Keratinocyte (primary cell): ENCODE data around the gene CPED1. TPM values are rescaled to one million over a fixed set of nuclear protein-coding genes. Genes with fewer than 3 reads are reported as not detected.

Source experiments
- DNase-seq: peaks from one replicate; pipeline ENCODE4 v3.0.0-alpha.2; 2011; ENCODE audit warnings: low read depth, missing footprints, low spot score
- FAIRE-seq: peaks from 2 replicates; lab custom pipeline; 2011; peaks lifted over from hg19 to GRCh38; lab: Jason Lieb, UNC
- H2AFZ ChIP-seq: 2 replicates; pipeline ENCODE4 v1.6.0; 2012; ENCODE audit warnings: low read length, control low read depth, inconsistent platforms; ENCODE audit not compliant: control insufficient read depth
- H3K27ac ChIP-seq: 2 replicates; pipeline ENCODE4 v1.5.1; 2011; ENCODE audit warnings: low read length; ENCODE audit not compliant: control insufficient read depth, insufficient read depth
- H3K27me3 ChIP-seq: 3 replicates; pipeline ENCODE4 v1.6.0; 2011; ENCODE audit warnings: low read length; ENCODE audit not compliant: control insufficient read depth, insufficient read depth; ENCODE audit errors: extremely low read depth
- H3K36me3 ChIP-seq, 2 experiments: 2 replicates in 1 of 2; 3 replicates in 1 of 2; pipeline ENCODE4 v1.5.1; 2011; ENCODE audit warnings: low read length in 2 of 2, mild to moderate bottlenecking in 1 of 2; ENCODE audit not compliant: control insufficient read depth in 2 of 2, insufficient read depth in 2 of 2; ENCODE audit errors: extremely low read depth in 1 of 2
- H3K4me1 ChIP-seq: 3 replicates; pipeline ENCODE4 v1.5.1; 2011; ENCODE audit warnings: low read length; ENCODE audit not compliant: control insufficient read depth, insufficient read depth; ENCODE audit errors: extremely low read depth
- H3K4me2 ChIP-seq: 3 replicates; pipeline ENCODE4 v1.6.0; 2011; ENCODE audit warnings: low read depth, low read length; ENCODE audit not compliant: control insufficient read depth, insufficient read depth; ENCODE audit errors: extremely low read depth
- H3K4me3 ChIP-seq, 3 experiments: fragments of 200-600 bp in 1 of 3; sonication (generic) in 1 of 3; 2 replicates in 2 of 3; 3 replicates in 1 of 3; pipeline ENCODE4 v1.5.1; 2011 to 2016; ENCODE audit warnings: low read length in 3 of 3, mild to moderate bottlenecking in 3 of 3, control low read depth in 2 of 3, inconsistent platforms in 1 of 3, low read depth in 1 of 3, mixed read lengths in 1 of 3, mixed run types in 1 of 3, moderate library complexity in 1 of 3; ENCODE audit not compliant: control insufficient read depth in 2 of 3, insufficient read depth in 2 of 3; ENCODE audit errors: extremely low read depth in 1 of 3
- H3K79me2 ChIP-seq: 2 replicates; pipeline ENCODE4 v1.6.0; 2012; ENCODE audit warnings: low read length; ENCODE audit not compliant: control insufficient read depth, insufficient read depth
- H3K9ac ChIP-seq: 3 replicates; pipeline ENCODE4 v1.6.0; 2011; ENCODE audit warnings: low read length; ENCODE audit not compliant: control insufficient read depth, insufficient read depth; ENCODE audit errors: extremely low read depth
- H3K9me1 ChIP-seq: 3 replicates; pipeline ENCODE4 v1.6.0; 2011; ENCODE audit warnings: low read length; ENCODE audit not compliant: control insufficient read depth, insufficient read depth; ENCODE audit errors: extremely low read depth
- H3K9me3 ChIP-seq: 2 replicates; pipeline ENCODE4 v1.5.1; 2012; ENCODE audit warnings: low read depth, low read length; ENCODE audit not compliant: control insufficient read depth
- H4K20me1 ChIP-seq: 3 replicates; pipeline ENCODE4 v1.6.0; 2011; ENCODE audit warnings: low read length; ENCODE audit not compliant: control insufficient read depth, insufficient read depth; ENCODE audit errors: extremely low read depth
- EZH2 ChIP-seq: IDR thresholded peaks from one replicate; pipeline ENCODE4 v1.6.1; 2012; ENCODE audit warnings: inconsistent platforms, mild to moderate bottlenecking, low read length, moderate library complexity
- dilution Hi-C: fragments of 300-500 bp; cut with MboI; formaldehyde crosslinking; loops from one replicate; pipeline ENCODE4 v1.7.0; 2020; ENCODE audit warnings: low sequenced_read_pairs; ENCODE audit not compliant: extremely low pct_ligation_motif_present
- polyA plus RNA-seq, 5 experiments: library from polyadenylated mRNA; depleted of rRNA in 3 of 5; stranded (reverse) in 3 of 5; stranded (forward) in 1 of 5; unstranded in 1 of 5; fragments of >200 nt; gene quantifications; 1 replicate in 1 of 5; 2 replicates in 3 of 5; 3 replicates in 1 of 5; pipeline versions ENCODE4 v1.2.1 to v1.2.3, GENCODE V29; 2011 to 2012; ENCODE audit warnings: missing spikeins in 2 of 5, low read depth in 1 of 5, low replicate concordance in 1 of 5
- TF ChIP-seq, protein P1 (sequence below), 3 experiments: IDR thresholded peaks in 1 of 3; conservative IDR thresholded peaks in 1 of 3; optimal IDR thresholded peaks in 1 of 3; 2 replicates in 2 of 3; 3 replicates in 1 of 3; pipeline versions ENCODE3 to v1.5.1; 2011; ENCODE audit warnings: low read length in 3 of 3, mild to moderate bottlenecking in 3 of 3, moderate library complexity in 2 of 3, control low read depth in 1 of 3, inconsistent platforms in 1 of 3; ENCODE audit not compliant: insufficient read depth in 2 of 3; ENCODE audit errors: extremely low read depth in 1 of 3

Gene CPED1
- polyA plus RNA-seq, 1 donor (not counting 4 experiments of a cell fraction or from before 2014, with no cell fraction given) = 0.62 TPM

DNA sequence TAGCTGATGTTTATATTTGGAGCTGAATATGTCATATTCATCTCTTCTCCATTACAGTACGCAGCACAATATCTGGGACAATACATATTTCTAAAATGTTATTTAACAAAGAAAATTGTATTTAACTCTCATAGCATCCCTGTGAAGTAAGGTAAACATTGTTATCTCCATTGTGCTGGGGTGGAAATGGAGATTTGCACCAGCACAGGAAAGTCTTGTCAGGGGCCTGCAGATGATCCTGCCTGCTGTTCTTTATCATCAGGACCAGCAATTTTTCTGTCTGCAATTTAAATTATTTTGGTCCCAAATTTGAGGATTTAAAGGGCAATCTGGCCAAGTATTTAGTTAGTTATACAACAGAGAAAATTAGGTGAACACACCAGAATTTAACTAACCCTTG, 144.4 kb downstream of the CPED1 start:
- H3K4me3 ChIP-seq = no peak overlapping the region
- H3K4me2 ChIP-seq = no peak overlapping the region
- no peaks in the 10 kb centered on the region for H4K20me1 ChIP-seq
- H2AFZ ChIP-seq = no peak overlapping the region
- DNase-seq = no peak
- no peak overlapping the region for H3K9ac ChIP-seq
- dilution Hi-C loops = no loop called here
- TF ChIP-seq EZH2 = no peak
- TF ChIP-seq, protein P1, sequence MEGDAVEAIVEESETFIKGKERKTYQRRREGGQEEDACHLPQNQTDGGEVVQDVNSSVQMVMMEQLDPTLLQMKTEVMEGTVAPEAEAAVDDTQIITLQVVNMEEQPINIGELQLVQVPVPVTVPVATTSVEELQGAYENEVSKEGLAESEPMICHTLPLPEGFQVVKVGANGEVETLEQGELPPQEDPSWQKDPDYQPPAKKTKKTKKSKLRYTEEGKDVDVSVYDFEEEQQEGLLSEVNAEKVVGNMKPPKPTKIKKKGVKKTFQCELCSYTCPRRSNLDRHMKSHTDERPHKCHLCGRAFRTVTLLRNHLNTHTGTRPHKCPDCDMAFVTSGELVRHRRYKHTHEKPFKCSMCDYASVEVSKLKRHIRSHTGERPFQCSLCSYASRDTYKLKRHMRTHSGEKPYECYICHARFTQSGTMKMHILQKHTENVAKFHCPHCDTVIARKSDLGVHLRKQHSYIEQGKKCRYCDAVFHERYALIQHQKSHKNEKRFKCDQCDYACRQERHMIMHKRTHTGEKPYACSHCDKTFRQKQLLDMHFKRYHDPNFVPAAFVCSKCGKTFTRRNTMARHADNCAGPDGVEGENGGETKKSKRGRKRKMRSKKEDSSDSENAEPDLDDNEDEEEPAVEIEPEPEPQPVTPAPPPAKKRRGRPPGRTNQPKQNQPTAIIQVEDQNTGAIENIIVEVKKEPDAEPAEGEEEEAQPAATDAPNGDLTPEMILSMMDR (optimal IDR thresholded peaks at IDR 0.05 in 1 of 3, IDR thresholded peaks at IDR 0.05 in 1 of 3, conservative IDR thresholded peaks at IDR 0.05 in 1 of 3; ENCODE audit: extremely low read depth in 1 of 3, insufficient read depth in 2 of 3, low read length in 3 of 3) = no peak
- peaks cover 4% of the 10 kb centered on the region for H3K4me1 ChIP-seq
- no peaks in the 10 kb centered on the region for H3K36me3 ChIP-seq
- no peak overlapping the region for H3K27ac ChIP-seq
- H3K9me3 ChIP-seq = no peaks in the 10 kb centered on the region
- FAIRE-seq = no peak
- no peaks in the 10 kb centered on the region for H3K27me3 ChIP-seq
- no peaks in the 10 kb centered on the region for H3K79me2 ChIP-seq
- H3K9me1 ChIP-seq = no peaks in the 10 kb centered on the region

DNA sequence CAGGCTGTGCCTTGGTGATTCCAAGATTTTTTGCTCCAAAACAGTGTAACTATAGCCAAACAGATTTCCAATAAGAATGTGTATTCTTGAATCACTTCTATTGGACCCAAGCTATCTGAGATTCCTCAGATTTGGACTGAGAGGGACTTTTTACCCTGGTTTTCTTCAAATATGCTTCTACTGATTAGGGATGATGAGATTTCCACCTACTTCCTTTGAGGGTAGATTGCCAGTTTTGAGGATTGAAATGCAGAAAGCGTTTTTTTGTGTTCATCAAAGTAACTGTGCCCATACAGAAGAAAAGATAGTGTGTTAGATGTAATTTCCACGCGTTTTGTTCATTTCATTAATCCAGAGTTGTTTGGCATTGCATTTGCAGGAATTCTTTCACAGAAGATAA, 144.9 kb downstream of the CPED1 start:
- Histone ChIP-seq H3K36me3 (no peaks in the 10 kb centered on the region), H4K20me1 (no peaks in the 10 kb centered on the region), H3K4me2 (no peak overlapping the region), H2AFZ (no peak overlapping the region), H3K79me2 (no peaks in the 10 kb centered on the region), H3K4me3 (no peak overlapping the region), H3K4me1 (peaks cover 9% of the 10 kb centered on the region), H3K27ac (no peak overlapping the region), H3K9me3 (no peaks in the 10 kb centered on the region), H3K9ac (no peak overlapping the region), H3K27me3 (no peaks in the 10 kb centered on the region), H3K9me1 (no peaks in the 10 kb centered on the region)
- no peak for TF ChIP-seq EZH2
- TF ChIP-seq, protein P1 (optimal IDR thresholded peaks at IDR 0.05 in 1 of 3, IDR thresholded peaks at IDR 0.05 in 1 of 3, conservative IDR thresholded peaks at IDR 0.05 in 1 of 3; ENCODE audit: extremely low read depth in 1 of 3, insufficient read depth in 2 of 3, low read length in 3 of 3) = no peak
- dilution Hi-C loops = no loop called here
- DNase-seq (no peak), FAIRE-seq (no peak)
